Adrenal gland (tissue), 12 donors: ENCODE data around the gene FZD8. TPM values are rescaled to one million over a fixed set of nuclear protein-coding genes. Genes with fewer than 3 reads are reported as not detected.

ENCODE experiments used
- DNase-seq, 7 donors: peaks; one replicate each; pipeline ENCODE4 v3.0.0-alpha.2; 2019 to 2020
- H3K27ac ChIP-seq, 5 donors: fragments of 200-600 bp; sonication (generic) in 4 of 5; 1 replicate in 3 of 5; 2 replicates in 2 of 5; pipeline versions ENCODE4 v1.5.1 to v1.8.0; 2016 to 2020; ENCODE audit warnings: mild to moderate bottlenecking in 1 of 5
- H3K27me3 ChIP-seq: fragments of 200-600 bp; 2 replicates; pipeline ENCODE4 v1.8.0; 2021
- H3K36me3 ChIP-seq, 2 donors: fragments of 200-600 bp; replicated peaks in 1 of 2; 1 replicate in 1 of 2; 2 replicates in 1 of 2; pipeline versions ENCODE4 v1.5.1 to v1.8.0; 2018 to 2022
- H3K4me1 ChIP-seq, 2 donors: fragments of 200-600 bp; replicated peaks in 1 of 2; 1 replicate in 1 of 2; 2 replicates in 1 of 2; pipeline versions ENCODE4 v1.5.1 to v1.8.0; 2018 to 2021
- H3K4me3 ChIP-seq, 4 donors: fragments of 200-600 bp; sonication (generic) in 3 of 4; one replicate each; pipeline ENCODE4 v1.5.1; 2016 to 2018
- H3K9me3 ChIP-seq, 3 donors: fragments of 200-600 bp; sonication (generic) in 1 of 3; replicated peaks in 1 of 3; 1 replicate in 2 of 3; 2 replicates in 1 of 3; pipeline versions ENCODE4 v1.5.1 to v1.8.0; 2016 to 2021
- CTCF ChIP-seq, 6 experiments: fragments of 450-650 bp in 4 of 6; fragments of 200-600 bp in 2 of 6; sonication (generic) in 1 of 6; IDR thresholded peaks; 1 replicate in 5 of 6; 2 replicates in 1 of 6; pipeline versions ENCODE4 v1.5.1 to v1.8.0; 2016 to 2021; ENCODE audit warnings: antibody characterized with exemption in 6 of 6, mild to moderate bottlenecking in 2 of 6, moderate library complexity in 1 of 6
- POLR2A ChIP-seq, 2 donors: fragments of 450-650 bp; IDR thresholded peaks; one replicate each; pipeline ENCODE4 v1.6.1; 2017; ENCODE audit warnings: antibody characterized with exemption in 2 of 2, mild to moderate bottlenecking in 2 of 2, moderate library complexity in 1 of 2
- WGBS, 4 donors: extraction: QIAGEN DNeasy Blood & Tissue Kit in 2 of 4; methylation state at CpG; one replicate each; pipeline versions ENCODE4 v1.1.5 to v1.1.7; 2013 to 2017; 5-methylcytosine and 5-hydroxymethylcytosine counted together
- intact Hi-C, 2 donors: fragments of 100-400 bp; cut with DNase I; formaldehyde crosslinking; loops; one replicate each; pipeline versions ENCODE4 v1.14.1 to v1.15.0; 2022 to 2023
- polyA plus RNA-seq, 3 donors: library from polyadenylated mRNA; stranded (reverse); fragments of 200-250 nt in 2 of 3; fragments of 350-450 nt in 1 of 3; fragmentation: Illumina TruSeq in 1 of 3; extraction: RNeasy Lipid Tissue Mini Kit (QIAGEN cat#74804) in 1 of 3; gene quantifications; one replicate each; pipeline ENCODE4 v1.2.3, GENCODE V29; 2013 to 2014
- total RNA-seq, 9 donors: library from RNA; depleted of rRNA in 4 of 9; stranded (reverse); fragments of >200 nt in 4 of 9; fragments of 120-200 nt in 1 of 9; fragmentation: NEBNext Ultra II Directional in 1 of 9; extraction: Animal tissue kit (Norgen Biotek cat#: 25700) in 1 of 9; gene quantifications; one replicate each; pipeline versions ENCODE4 v1.1.0 to v1.2.4, GENCODE V29; 2013 to 2023
- donor health status: healthy with polysubstance abuse.
- donor health status: Bipolar disorder and iron deficiency.
- donor health status: DM: yes; HTN: yes; CAD: no.
- donor health status: DM: no; HTN: no; CAD: no.
- donor health status: DM: no; HTN: no; CAD: no.
- donor health status: DM: yes; HTN: yes; CAD: no.

FZD8 gene
- total and polyA plus RNA-seq, 12 donors: 0.97 to 5.9 (median 3.8) TPM

- DNase-seq: no peak
- Histone ChIP-seq H3K4me3 (peak overlapping the region in 1 of 4 donors; percentile 43), H3K36me3 (no peaks in the 10 kb centered on the region), H3K9me3 (no peaks in the 10 kb centered on the region), H3K27ac (no peak overlapping the region), H3K4me1 (peaks cover 19 to 21% of the 10 kb centered on the region in 2 donors), H3K27me3 (no peaks in the 10 kb centered on the region)
- WGBS, 4 donors: 22 to 64% (median 38%) methylated on average over 12 to 57 of the region's 57 CpGs
- TF ChIP-seq CTCF (IDR thresholded peaks at IDR 0.05) (no peak), POLR2A (IDR thresholded peaks at IDR 0.05) (no peak)
- intact Hi-C loops: loop anchor here in 1 of 2 donors (5.0 to 10.0 kb wide), 2 partner anchors 1138 to 1246 kb away; no protein-coding TSS in a partner anchor
Measured at GRCh38 chr10:35639021-35639727, 2.9 kb downstream of the FZD8 start.

GRCh38 chr10:35638101-35638500 lies 4.0 kb downstream of the FZD8 start:
- Histone ChIP-seq H3K27me3 (no peaks in the 10 kb centered on the region), H3K4me1 (peaks cover 11 to 18% of the 10 kb centered on the region in 2 donors), H3K9me3 (no peaks in the 10 kb centered on the region), H3K4me3 (no peak overlapping the region), H3K36me3 (no peaks in the 10 kb centered on the region), H3K27ac (no peak overlapping the region)
- 88 to 95% (median 91%) methylated on average over 4 of the region's 4 CpGs for WGBS, 4 donors
- intact Hi-C loops: loop anchor here in 1 of 2 donors (5.0 to 10.0 kb wide), 2 partner anchors 1139 to 1247 kb away; no protein-coding TSS in a partner anchor
- no peak for DNase-seq
- TF ChIP-seq CTCF (IDR thresholded peaks at IDR 0.05) (no peak), POLR2A (IDR thresholded peaks at IDR 0.05) (no peak)

GRCh38 chr10:35637462-35637861 lies 4.6 kb downstream of the FZD8 start:
- H3K27me3 ChIP-seq: no peaks in the 10 kb centered on the region
- WGBS, 4 donors: 55 to 61% (median 59%) methylated on average over 8 of the region's 8 CpGs
- no peak for TF ChIP-seq CTCF (IDR thresholded peaks at IDR 0.05)
- no peak for TF ChIP-seq POLR2A (IDR thresholded peaks at IDR 0.05)
- no peak for DNase-seq
- H3K4me3 ChIP-seq: no peak overlapping the region
- peaks cover 5 to 12% of the 10 kb centered on the region in 2 donors for H3K4me1 ChIP-seq
- H3K36me3 ChIP-seq: no peaks in the 10 kb centered on the region
- H3K9me3 ChIP-seq: no peaks in the 10 kb centered on the region
- H3K27ac ChIP-seq: no peak overlapping the region
- intact Hi-C loops: loop anchor here in 1 of 2 donors (5.0 to 10.0 kb wide), 2 partner anchors 1140 to 1247 kb away; no protein-coding TSS in a partner anchor

GRCh38 chr10:35636956-35637355 lies 5.1 kb downstream of the FZD8 start:
- H3K27me3 ChIP-seq: no peaks in the 10 kb centered on the region
- H3K36me3 ChIP-seq: no peaks in the 10 kb centered on the region
- no peak for DNase-seq
- H3K4me1 ChIP-seq: peaks cover 3 to 12% of the 10 kb centered on the region in 2 donors
- intact Hi-C loops: loop anchor here in 1 of 2 donors (5.0 to 10.0 kb wide), 2 partner anchors 1140 to 1248 kb away; no protein-coding TSS in a partner anchor
- WGBS, 4 donors: 61 to 70% (median 66%) methylated on average over 7 of the region's 7 CpGs
- TF ChIP-seq CTCF (IDR thresholded peaks at IDR 0.05) (no peak), POLR2A (IDR thresholded peaks at IDR 0.05) (no peak)
- H3K4me3 ChIP-seq: no peak overlapping the region
- no peaks in the 10 kb centered on the region for H3K9me3 ChIP-seq
- no peak overlapping the region for H3K27ac ChIP-seq
